Endothelial cell of umbilical vein (primary cell): ENCODE results near the gene MYCBP2.

ENCODE experiments used
- CTCF ChIP-seq, 2 donors: IDR thresholded peaks; 1 replicate in 1 of 2; 2 replicates in 1 of 2; pipeline ENCODE4 v1.5.1; 2011; ENCODE audit warnings: low read length in 2 of 2, mild to moderate bottlenecking in 2 of 2, moderate library complexity in 2 of 2, control low read depth in 1 of 2, inconsistent platforms in 1 of 2, low read depth in 1 of 2; ENCODE audit not compliant: insufficient read depth in 1 of 2; ENCODE audit errors: extremely low read depth in 1 of 2
- EZH2 ChIP-seq: IDR thresholded peaks from 2 replicates; pipeline ENCODE4 v1.6.1; 2012; ENCODE audit warnings: borderline replicate concordance, low read depth, mild to moderate bottlenecking, moderate library complexity, low read length, inconsistent platforms; ENCODE audit not compliant: severe bottlenecking
- POLR2AphosphoS5 ChIP-seq: IDR thresholded peaks from 2 replicates; pipeline ENCODE4 v1.6.1; 2012; ENCODE audit warnings: low read depth, mild to moderate bottlenecking, control low read depth, low read length, moderate library complexity; ENCODE audit not compliant: insufficient read depth

GRCh38 chr13:77093735-77094134, 233.2 kb downstream of the MYCBP2 start:
- TF ChIP-seq POLR2AphosphoS5, result no peak
- no peak for TF ChIP-seq CTCF (IDR thresholded peaks at IDR 0.05; ENCODE audit: extremely low read depth in 1 of 2, insufficient read depth in 1 of 2, low read depth in 1 of 2, low read length in 2 of 2)
- no peak for TF ChIP-seq EZH2
